Astrocyte of the spinal cord (primary cell): ENCODE measurements around the gene ATP11C.
"Not testable (repeated sequence)": the region's sequence is repeated elsewhere in the genome, so short reads cannot be mapped to it uniquely, and the experiment has no call there.

Experiments used
- DNase-seq: peaks from one replicate; pipeline ENCODE4 v3.0.0; 2011; ENCODE audit warnings: low read depth, low spot score
- H3K4me3 ChIP-seq: 2 replicates; pipeline ENCODE4 v1.5.1; 2011; ENCODE audit warnings: low read depth, mild to moderate bottlenecking, low read length, moderate library complexity
- CTCF ChIP-seq: IDR thresholded peaks from 2 replicates; pipeline ENCODE4 v1.5.1; 2012; ENCODE audit warnings: low read depth, mild to moderate bottlenecking, low read length, inconsistent platforms
- in situ Hi-C: cut with HindIII; loops from 2 replicates; pipeline ENCODE4 v1.10.0; 2017; ENCODE audit warnings: low sequenced_read_pairs

ATP11C gene

DNA sequence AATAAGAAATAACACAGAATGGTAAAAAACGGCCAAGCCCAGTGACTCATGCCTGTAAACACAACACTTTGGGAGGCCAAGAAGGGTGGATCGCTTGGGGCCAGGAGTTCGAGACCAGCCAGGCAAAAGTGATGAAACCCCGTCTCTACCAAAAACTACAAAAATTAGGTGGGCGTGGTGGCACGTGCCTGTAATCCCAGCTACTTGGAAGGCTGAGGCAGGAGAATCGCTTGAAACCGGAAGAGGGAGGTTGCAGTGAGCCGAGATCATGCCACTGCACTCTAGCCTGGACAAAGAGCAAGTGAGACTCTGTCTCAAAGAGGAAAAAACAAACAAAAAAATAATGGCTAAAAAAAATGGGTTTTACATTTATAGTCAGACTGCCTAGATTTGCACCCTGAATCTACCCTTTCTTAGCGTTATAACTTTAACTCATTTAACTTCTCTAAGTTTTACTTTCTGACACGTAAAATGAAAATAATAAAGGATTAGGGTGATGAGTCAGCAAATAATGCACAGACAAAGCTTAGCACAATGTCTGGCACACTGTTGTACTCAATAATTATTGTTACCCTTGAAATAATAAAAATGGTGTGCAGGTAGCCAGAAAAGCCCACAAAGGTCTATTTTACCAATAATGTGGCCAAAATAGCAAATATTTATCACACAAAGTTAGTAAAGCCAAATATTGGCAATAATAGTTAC lies 55.0 kb downstream of the ATP11C start:
- TF ChIP-seq CTCF = no peak
- no peak overlapping the region for H3K4me3 ChIP-seq
- DNase-seq = peak; percentile 10
- in situ Hi-C loops = no loop called here

- no peak for DNase-seq
- H3K4me3 ChIP-seq = no peak overlapping the region
- in situ Hi-C loops = no loop called here
- TF ChIP-seq CTCF = no peak
These were observed 57.0 kb downstream of the ATP11C start for GRCh38 chrX:139875841-139876240.

- no peak for DNase-seq
- no peak for TF ChIP-seq CTCF
- in situ Hi-C loops = no loop called here
- no peak overlapping the region for H3K4me3 ChIP-seq
These were observed 63.1 kb downstream of the ATP11C start for GRCh38 chrX:139869796-139870195.

- no peak for TF ChIP-seq CTCF
- H3K4me3 ChIP-seq = no peak overlapping the region
- no peak for DNase-seq
- in situ Hi-C loops = no loop called here
These were observed 68.2 kb downstream of the ATP11C start for GRCh38 chrX:139864640-139865039.

- no peak overlapping the region for H3K4me3 ChIP-seq
- peak; percentile 2 for TF ChIP-seq CTCF
- in situ Hi-C loops = no loop called here
- no peak for DNase-seq
These were observed 70.6 kb downstream of the ATP11C start for GRCh38 chrX:139862208-139862607.

DNA sequence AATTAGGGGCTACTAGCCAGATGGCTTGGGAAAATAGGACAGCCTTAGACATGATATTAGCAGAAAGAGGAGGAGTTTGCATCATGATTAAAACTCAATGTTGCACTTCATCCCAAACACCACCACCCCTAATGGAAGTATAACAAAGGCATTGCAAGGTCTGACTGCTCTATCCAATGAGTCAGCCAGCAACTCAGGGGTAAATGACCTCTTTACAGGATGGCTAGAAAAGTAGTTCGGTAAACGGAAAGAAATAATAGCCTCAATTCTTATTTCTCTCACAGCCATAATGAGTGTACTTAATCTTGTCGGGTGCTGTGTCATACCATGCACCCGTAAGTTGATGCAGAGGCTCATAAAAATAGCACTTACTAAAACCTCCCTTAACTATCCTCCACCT lies 76.0 kb downstream of the ATP11C start:
- peak; percentile 45 for DNase-seq
- in situ Hi-C loops = not testable (repeated sequence)

GRCh38 chrX:139851730-139852129 lies 81.1 kb downstream of the ATP11C start:
- H3K4me3 ChIP-seq = no peak overlapping the region
- peak; percentile 63 for DNase-seq
- in situ Hi-C loops = no loop called here
- no peak for TF ChIP-seq CTCF

More for the DNA sequence above, 76.0 kb downstream of the ATP11C start:
- H3K4me3 ChIP-seq = not testable (repeated sequence)
